ENCODE measurements around the gene CCDC27.

CCDC27 gene

GRCh38 chr1:3817138-3817740 lies 65.0 kb downstream of the CCDC27 start:
- DNase-seq (ENCODE audit: low read depth in 2 of 3, low spot score in 2 of 3), result no peak

- DNase-seq (ENCODE audit: low read depth in 2 of 3, low spot score in 2 of 3), result no peak
Measured at GRCh38 chr1:3817821-3818597, 65.8 kb downstream of the CCDC27 start.

- DNase-seq (ENCODE audit: low read depth in 2 of 3, low spot score in 2 of 3), result no peak
Measured at GRCh38 chr1:3819771-3820200, 67.5 kb downstream of the CCDC27 start.

- DNase-seq (ENCODE audit: low read depth in 2 of 3, low spot score in 2 of 3), result no peak
Measured at GRCh38 chr1:3820316-3820715, 68.1 kb downstream of the CCDC27 start.

- no peak for DNase-seq (ENCODE audit: low read depth in 2 of 3, low spot score in 2 of 3)
Measured at GRCh38 chr1:3821004-3821403, 68.8 kb downstream of the CCDC27 start.

Measured in activated CD8-positive, alpha-beta memory T cell treated with anti-CD3 and anti-CD28 coated beads for 48 hours (primary cell).